ENCODE results near the gene ZNF217. TPM values are rescaled to one million over a fixed set of nuclear protein-coding genes. Genes with fewer than 3 reads are reported as not detected.
A peak's percentile ranks its signal among the peaks of the same experiment; 100 is the strongest.

ZNF217 gene
- total and polyA plus RNA-seq, 2 donors (not counting 1 experiment from before 2014, with no cell fraction given) = 15.5 to 92.6 TPM

GRCh38 chr20:53576586-53577318 lies 16.9 kb downstream of the ZNF217 start:
- ChIA-PET POLR2A (no interaction called here), CTCF (interaction anchor here (0.6 to 9.6 kb wide), 11 partner anchors 13 to 368 kb away, joined by 3 to 137 read pairs (median 3); partner anchors contain the start of gene ZNF217)
- peaks cover 51% of the 10 kb centered on the region for H3K4me1 Mint-ChIP-seq
- Histone ChIP-seq H3K9ac (ENCODE audit: low read length) (no peak overlapping the region), H3K4me2 (replicated peaks; ENCODE audit: low read depth, low read length, poor library complexity, severe bottlenecking) (no peak overlapping the region), H3K27me3 (replicated peaks in 1 of 4; ENCODE audit: control extremely low read depth in 1 of 4, control insufficient read depth in 3 of 4, insufficient read depth in 4 of 4, low read length in 3 of 4) (no peaks in the 10 kb centered on the region), H4K20me1 (ENCODE audit: control insufficient read depth, insufficient read depth, low read length, poor library complexity, severe bottlenecking) (peaks cover 45% of the 10 kb centered on the region), H3K4me1 (ENCODE audit: control insufficient read depth in 2 of 2, insufficient read depth in 2 of 2, low read length in 2 of 2) (peaks cover 38 to 43% of the 10 kb centered on the region in 2 donors), H3K4me3 (ENCODE audit: control extremely low read depth in 1 of 5, extremely low read depth in 1 of 5, insufficient read depth in 1 of 5, low read depth in 2 of 5, low read length in 4 of 5) (no peak overlapping the region), H3K27ac (ENCODE audit: low read length in 2 of 2) (peak overlapping the region in 1 of 2 donors; percentile 16), H3K9me3 (ENCODE audit: control extremely low read depth in 1 of 3, control insufficient read depth in 2 of 3, insufficient read depth in 1 of 3, low read length in 2 of 3) (no peaks in the 10 kb centered on the region), H2AFZ (ENCODE audit: insufficient read depth, low read depth, low read length, poor library complexity, severe bottlenecking) (no peak overlapping the region), H3K79me2 (ENCODE audit: control insufficient read depth, insufficient read depth, low read length) (peaks cover 100% of the 10 kb centered on the region), H3K36me3 (replicated peaks in 1 of 2; ENCODE audit: control extremely low read depth in 1 of 2, control insufficient read depth in 1 of 2, extremely low read depth in 1 of 2, insufficient read depth in 2 of 2, low read length in 1 of 2) (peaks cover 6 to 85% of the 10 kb centered on the region in 2 experiments)
- H3K9me3 Mint-ChIP-seq (ENCODE audit: insufficient read depth) = no peaks in the 10 kb centered on the region
- no peak for TF ChIP-seq EZH2 (IDR thresholded peaks at IDR 0.05; ENCODE audit: borderline replicate concordance, insufficient read depth, low read depth, low read length, poor library complexity, severe bottlenecking)
- TF ChIP-seq CTCF (IDR thresholded peaks at IDR 0.05) = no peak
- no peak overlapping the region for H3K4me3 Mint-ChIP-seq
- no peak overlapping the region for H3K27ac Mint-ChIP-seq
- WGBS (ENCODE audit: insufficient coverage) = 97% methylated on average over 7 of the region's 12 CpGs
- DNase-seq (no peak), ATAC-seq (ENCODE audit: low read depth) (no peak)
- H3K27me3 Mint-ChIP-seq = no peaks in the 10 kb centered on the region
- intact Hi-C loops (cut with micrococcal nuclease) = loop anchor here (10.0 kb wide), 2 partner anchors 162 to 628 kb away; partner anchors contain the start of gene PFDN4

- Histone ChIP-seq H3K27ac (ENCODE audit: low read length in 2 of 2) (no peak overlapping the region), H3K4me1 (ENCODE audit: control insufficient read depth in 2 of 2, insufficient read depth in 2 of 2, low read length in 2 of 2) (peaks cover 32 to 37% of the 10 kb centered on the region in 2 donors)
- peak overlapping the region; percentile 5 for H3K27ac Mint-ChIP-seq
Measured at GRCh38 chr20:53576195-53576580, 17.5 kb downstream of the ZNF217 start.

More at GRCh38 chr20:53576195-53576580, 17.5 kb downstream of the ZNF217 start:
- Mint-ChIP-seq H3K9me3 (ENCODE audit: insufficient read depth) (no peaks in the 10 kb centered on the region), H3K4me3 (no peak overlapping the region), H3K27me3 (no peaks in the 10 kb centered on the region), H3K4me1 (peaks cover 49% of the 10 kb centered on the region)
- no peak overlapping the region for H3K4me3 ChIP-seq (ENCODE audit: control extremely low read depth in 1 of 5, extremely low read depth in 1 of 5, insufficient read depth in 1 of 5, low read depth in 2 of 5, low read length in 4 of 5)
- intact Hi-C loops (cut with micrococcal nuclease) = loop anchor here (10.0 kb wide), 2 partner anchors 161 to 629 kb away; partner anchors contain the start of gene PFDN4
- no peaks in the 10 kb centered on the region for H3K27me3 ChIP-seq (replicated peaks in 1 of 4; ENCODE audit: control extremely low read depth in 1 of 4, control insufficient read depth in 3 of 4, insufficient read depth in 4 of 4, low read length in 3 of 4)
- H3K4me2 ChIP-seq (replicated peaks; ENCODE audit: low read depth, low read length, poor library complexity, severe bottlenecking) = no peak overlapping the region
- ATAC-seq (ENCODE audit: low read depth) (no peak), DNase-seq (no peak)
- no peaks in the 10 kb centered on the region for H3K9me3 ChIP-seq (ENCODE audit: control extremely low read depth in 1 of 3, control insufficient read depth in 2 of 3, insufficient read depth in 1 of 3, low read length in 2 of 3)
- ChIA-PET POLR2A (no interaction called here), CTCF (interaction anchor here (0.6 to 9.6 kb wide), 7 partner anchors 95 to 368 kb away, joined by 3 to 137 read pairs (median 3); no protein-coding TSS in a partner anchor)
- H3K9ac ChIP-seq (ENCODE audit: low read length) = no peak overlapping the region
- H2AFZ ChIP-seq (ENCODE audit: insufficient read depth, low read depth, low read length, poor library complexity, severe bottlenecking) = no peak overlapping the region
- TF ChIP-seq EZH2 (IDR thresholded peaks at IDR 0.05; ENCODE audit: borderline replicate concordance, insufficient read depth, low read depth, low read length, poor library complexity, severe bottlenecking) = no peak
- TF ChIP-seq CTCF (IDR thresholded peaks at IDR 0.05) = no peak
- peaks cover 4 to 85% of the 10 kb centered on the region in 2 experiments for H3K36me3 ChIP-seq (replicated peaks in 1 of 2; ENCODE audit: control extremely low read depth in 1 of 2, control insufficient read depth in 1 of 2, extremely low read depth in 1 of 2, insufficient read depth in 2 of 2, low read length in 1 of 2)
- H4K20me1 ChIP-seq (ENCODE audit: control insufficient read depth, insufficient read depth, low read length, poor library complexity, severe bottlenecking) = peaks cover 51% of the 10 kb centered on the region
- H3K79me2 ChIP-seq (ENCODE audit: control insufficient read depth, insufficient read depth, low read length) = peaks cover 100% of the 10 kb centered on the region
- 99% methylated on average over 12 of the region's 12 CpGs for WGBS (ENCODE audit: insufficient coverage)

Measured in B cell (primary cell).